HepG2 (cell line): ENCODE data around the gene NEAT1. TPM values are rescaled to one million over a fixed set of nuclear protein-coding genes. Genes with fewer than 3 reads are reported as not detected.

Experiments used
- BCL6 ChIP-seq: IDR thresholded peaks from 2 replicates; pipeline ENCODE4 v1.6.1; 2016; ENCODE audit warnings: missing genetic modification reagents, missing compliant biosample characterization
- FIP1L1 ChIP-seq: fragments of 200-400 bp; formaldehyde crosslinking; IDR thresholded peaks from 2 replicates; pipeline ENCODE4 v1.6.1; 2018; ENCODE audit warnings: low read depth, mild to moderate bottlenecking, low read length, moderate library complexity, borderline replicate concordance; ENCODE audit not compliant: insufficient read depth
- HCFC1 ChIP-seq: fragments of 150-350 bp; IDR thresholded peaks from 2 replicates; pipeline ENCODE4 v1.6.1; 2014; ENCODE audit warnings: low read depth, low read length
- MAFG ChIP-seq: sonication (generic); formaldehyde crosslinking; IDR thresholded peaks from 2 replicates; pipeline ENCODE4 v1.5.1; 2020; ENCODE audit warnings: mild to moderate bottlenecking, missing genetic modification reagents
- PAX8 ChIP-seq: sonication (generic); formaldehyde crosslinking; IDR thresholded peaks from 2 replicates; pipeline ENCODE4 v1.8.0; 2022; ENCODE audit warnings: mild to moderate bottlenecking, missing genetic modification reagents, borderline replicate concordance
- RBFOX2 ChIP-seq: fragments of 200-400 bp; formaldehyde crosslinking; IDR thresholded peaks from 2 replicates; pipeline ENCODE4 v1.6.1; 2017; ENCODE audit warnings: low read depth, mild to moderate bottlenecking, low read length
- REXO4 ChIP-seq: sonication (generic); formaldehyde crosslinking; IDR thresholded peaks from 2 replicates; pipeline ENCODE4 v1.8.0; 2022; ENCODE audit warnings: missing genetic modification reagents, mild to moderate bottlenecking, borderline replicate concordance
- SP5 ChIP-seq: IDR thresholded peaks from 2 replicates; pipeline ENCODE4 v1.6.1; 2016; ENCODE audit warnings: low read depth, borderline replicate concordance
- TGIF2 ChIP-seq: IDR thresholded peaks from 2 replicates; pipeline ENCODE4 v1.6.1; 2016; ENCODE audit warnings: control low read depth, missing compliant biosample characterization
- ZBTB7B ChIP-seq: sonication (generic); formaldehyde crosslinking; IDR thresholded peaks from 2 replicates; pipeline ENCODE4 v1.4.0; 2020; ENCODE audit warnings: missing genetic modification reagents
- ZNF501 ChIP-seq: sonication (generic); formaldehyde crosslinking; IDR thresholded peaks from 2 replicates; pipeline ENCODE4 v1.5.1; 2020; ENCODE audit warnings: mild to moderate bottlenecking, moderate library complexity, missing genetic modification reagents
- ZSCAN31 ChIP-seq: sonication (generic); formaldehyde crosslinking; IDR thresholded peaks from 2 replicates; pipeline ENCODE4 v1.5.0; 2020; ENCODE audit warnings: low read depth, mild to moderate bottlenecking, missing genetic modification reagents
- polyA plus RNA-seq, 8 experiments: library from polyadenylated mRNA; depleted of rRNA in 3 of 8; stranded (reverse) in 7 of 8; unstranded in 1 of 8; fragments of >200 nt; fragmentation: Illumina TruSeq in 4 of 8; extraction: Trizol in 4 of 8; gene quantifications; 2 replicates each; pipeline versions ENCODE4 v1.2.1 to v1.2.3, GENCODE V29; 2011 to 2016; ENCODE audit warnings: low read depth in 4 of 8, missing spikeins in 1 of 8, mixed read lengths in 1 of 8; ENCODE audit not compliant: insufficient read depth in 1 of 8
- total RNA-seq, 5 experiments: library from RNA; depleted of rRNA; stranded (reverse); fragments of >200 nt; fragmentation: Illumina TruSeq; extraction: Trizol; gene quantifications; 2 replicates each; pipeline ENCODE4 v1.2.3, GENCODE V29; 2016; ENCODE audit warnings: low read depth in 1 of 5
- TF ChIP-seq, protein P1 (sequence below): sonication (generic); formaldehyde crosslinking; IDR thresholded peaks from 2 replicates; pipeline ENCODE4 v1.8.0; 2022; ENCODE audit warnings: missing genetic modification reagents, mild to moderate bottlenecking, borderline replicate concordance
- TF ChIP-seq, protein P2 (sequence below): sonication (generic); formaldehyde crosslinking; IDR thresholded peaks from 2 replicates; pipeline ENCODE4; 2020; ENCODE audit warnings: missing genetic modification reagents, mild to moderate bottlenecking, borderline replicate concordance
- TF ChIP-seq, protein P3 (sequence below): sonication (generic); formaldehyde crosslinking; IDR thresholded peaks from 2 replicates; pipeline ENCODE4 v1.9.0; 2022; ENCODE audit warnings: low read depth, missing genetic modification reagents
- TF ChIP-seq, protein P4 (sequence below): sonication (generic); formaldehyde crosslinking; IDR thresholded peaks from 2 replicates; pipeline ENCODE4 v1.8.0; 2022; ENCODE audit warnings: missing genetic modification reagents, low read depth, mild to moderate bottlenecking, borderline replicate concordance
- TF ChIP-seq, protein P5 (sequence below): sonication (generic); formaldehyde crosslinking; IDR thresholded peaks from 2 replicates; pipeline ENCODE4 v1.5.0; 2020; ENCODE audit warnings: mild to moderate bottlenecking, missing genetic modification reagents, moderate library complexity
- TF ChIP-seq, protein P6 (sequence below): sonication (generic); formaldehyde crosslinking; IDR thresholded peaks from 2 replicates; pipeline ENCODE4 v1.4.0; 2020; ENCODE audit warnings: missing genetic modification reagents, borderline replicate concordance

Gene NEAT1
- total and polyA plus RNA-seq, 2 of the 13 experiments (the other 11 are each of a cell fraction or from before 2014, with no cell fraction given) = 20.5 to 41.2 TPM

DNA sequence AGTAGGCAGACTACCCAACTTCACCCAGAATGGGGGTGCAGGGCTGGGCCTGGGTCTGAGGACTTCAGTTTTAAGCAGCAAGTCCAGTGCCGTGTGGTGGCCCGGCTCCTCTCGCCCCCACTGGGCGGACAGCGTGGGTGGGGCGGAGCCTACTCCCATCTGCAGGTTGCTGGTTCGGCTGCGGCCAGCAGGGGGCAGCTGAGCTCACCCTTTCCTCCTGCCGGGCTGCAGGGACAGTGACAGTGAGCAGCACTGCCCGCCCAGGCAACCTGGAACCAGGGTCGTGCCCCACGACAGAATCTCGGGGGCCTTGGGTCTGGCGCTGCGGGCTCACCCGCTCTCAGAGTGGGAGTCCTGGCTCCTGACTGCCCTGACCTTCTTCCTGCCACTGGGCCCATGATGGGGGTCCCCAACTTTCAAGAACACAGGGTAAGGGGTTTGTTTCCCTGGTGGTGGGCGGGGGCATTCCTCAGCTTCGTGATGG is 6.2 kb upstream of the NEAT1 start (continued):
- TF ChIP-seq REXO4 = no peak
- TF ChIP-seq, protein P1, sequence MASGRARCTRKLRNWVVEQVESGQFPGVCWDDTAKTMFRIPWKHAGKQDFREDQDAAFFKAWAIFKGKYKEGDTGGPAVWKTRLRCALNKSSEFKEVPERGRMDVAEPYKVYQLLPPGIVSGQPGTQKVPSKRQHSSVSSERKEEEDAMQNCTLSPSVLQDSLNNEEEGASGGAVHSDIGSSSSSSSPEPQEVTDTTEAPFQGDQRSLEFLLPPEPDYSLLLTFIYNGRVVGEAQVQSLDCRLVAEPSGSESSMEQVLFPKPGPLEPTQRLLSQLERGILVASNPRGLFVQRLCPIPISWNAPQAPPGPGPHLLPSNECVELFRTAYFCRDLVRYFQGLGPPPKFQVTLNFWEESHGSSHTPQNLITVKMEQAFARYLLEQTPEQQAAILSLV (CRISPR knock-in tag) = peak; percentile 50; the same call in 1 of the 2 replicates
- TF ChIP-seq FIP1L1 = peak; percentile 78; the same call in 1 of the 2 replicates
- TF ChIP-seq, protein P2, sequence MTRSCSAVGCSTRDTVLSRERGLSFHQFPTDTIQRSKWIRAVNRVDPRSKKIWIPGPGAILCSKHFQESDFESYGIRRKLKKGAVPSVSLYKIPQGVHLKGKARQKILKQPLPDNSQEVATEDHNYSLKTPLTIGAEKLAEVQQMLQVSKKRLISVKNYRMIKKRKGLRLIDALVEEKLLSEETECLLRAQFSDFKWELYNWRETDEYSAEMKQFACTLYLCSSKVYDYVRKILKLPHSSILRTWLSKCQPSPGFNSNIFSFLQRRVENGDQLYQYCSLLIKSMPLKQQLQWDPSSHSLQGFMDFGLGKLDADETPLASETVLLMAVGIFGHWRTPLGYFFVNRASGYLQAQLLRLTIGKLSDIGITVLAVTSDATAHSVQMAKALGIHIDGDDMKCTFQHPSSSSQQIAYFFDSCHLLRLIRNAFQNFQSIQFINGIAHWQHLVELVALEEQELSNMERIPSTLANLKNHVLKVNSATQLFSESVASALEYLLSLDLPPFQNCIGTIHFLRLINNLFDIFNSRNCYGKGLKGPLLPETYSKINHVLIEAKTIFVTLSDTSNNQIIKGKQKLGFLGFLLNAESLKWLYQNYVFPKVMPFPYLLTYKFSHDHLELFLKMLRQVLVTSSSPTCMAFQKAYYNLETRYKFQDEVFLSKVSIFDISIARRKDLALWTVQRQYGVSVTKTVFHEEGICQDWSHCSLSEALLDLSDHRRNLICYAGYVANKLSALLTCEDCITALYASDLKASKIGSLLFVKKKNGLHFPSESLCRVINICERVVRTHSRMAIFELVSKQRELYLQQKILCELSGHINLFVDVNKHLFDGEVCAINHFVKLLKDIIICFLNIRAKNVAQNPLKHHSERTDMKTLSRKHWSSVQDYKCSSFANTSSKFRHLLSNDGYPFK (CRISPR knock-in tag) = 0 out of 2 replicates have a peak, but pooled peaks have one; percentile 29
- TF ChIP-seq, protein P3, sequence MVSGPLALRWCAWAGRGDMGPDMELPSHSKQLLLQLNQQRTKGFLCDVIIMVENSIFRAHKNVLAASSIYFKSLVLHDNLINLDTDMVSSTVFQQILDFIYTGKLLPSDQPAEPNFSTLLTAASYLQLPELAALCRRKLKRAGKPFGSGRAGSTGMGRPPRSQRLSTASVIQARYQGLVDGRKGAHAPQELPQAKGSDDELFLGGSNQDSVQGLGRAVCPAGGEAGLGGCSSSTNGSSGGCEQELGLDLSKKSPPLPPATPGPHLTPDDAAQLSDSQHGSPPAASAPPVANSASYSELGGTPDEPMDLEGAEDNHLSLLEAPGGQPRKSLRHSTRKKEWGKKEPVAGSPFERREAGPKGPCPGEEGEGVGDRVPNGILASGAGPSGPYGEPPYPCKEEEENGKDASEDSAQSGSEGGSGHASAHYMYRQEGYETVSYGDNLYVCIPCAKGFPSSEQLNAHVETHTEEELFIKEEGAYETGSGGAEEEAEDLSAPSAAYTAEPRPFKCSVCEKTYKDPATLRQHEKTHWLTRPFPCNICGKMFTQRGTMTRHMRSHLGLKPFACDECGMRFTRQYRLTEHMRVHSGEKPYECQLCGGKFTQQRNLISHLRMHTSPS (CRISPR knock-in tag) = peak; percentile 68; the same call in 1 of the 2 replicates
- peak; percentile 26; the same call in 1 of the 2 replicates for TF ChIP-seq BCL6 (CRISPR knock-in tag)
- TF ChIP-seq, protein P4, sequence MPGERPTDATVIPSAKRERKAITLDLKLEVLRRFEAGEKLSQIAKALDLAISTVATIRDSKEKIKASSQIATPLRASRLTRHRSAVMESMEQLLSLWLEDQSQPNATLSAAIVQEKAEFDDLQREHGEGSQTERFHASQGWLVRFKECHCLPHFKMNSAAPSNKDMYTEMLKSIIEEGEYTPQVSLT (CRISPR knock-in tag) = no peak
- peak; percentile 57; the same call in 1 of the 2 replicates for TF ChIP-seq ZNF501 (CRISPR knock-in tag)
- peak; percentile 58; the same call in 1 of the 2 replicates for TF ChIP-seq ZBTB7B (CRISPR knock-in tag)
- peak; percentile 66 for TF ChIP-seq RBFOX2
- no peak for TF ChIP-seq MAFG (CRISPR knock-in tag)
- no peak for TF ChIP-seq HCFC1
- TF ChIP-seq PAX8 = no peak
- TF ChIP-seq TGIF2 (CRISPR knock-in tag) = peak; percentile 82; the same call in 1 of the 2 replicates
- 0 out of 2 replicates have a peak, but pooled peaks have one; percentile 29 for TF ChIP-seq ZSCAN31 (CRISPR knock-in tag)
- TF ChIP-seq, protein P5, sequence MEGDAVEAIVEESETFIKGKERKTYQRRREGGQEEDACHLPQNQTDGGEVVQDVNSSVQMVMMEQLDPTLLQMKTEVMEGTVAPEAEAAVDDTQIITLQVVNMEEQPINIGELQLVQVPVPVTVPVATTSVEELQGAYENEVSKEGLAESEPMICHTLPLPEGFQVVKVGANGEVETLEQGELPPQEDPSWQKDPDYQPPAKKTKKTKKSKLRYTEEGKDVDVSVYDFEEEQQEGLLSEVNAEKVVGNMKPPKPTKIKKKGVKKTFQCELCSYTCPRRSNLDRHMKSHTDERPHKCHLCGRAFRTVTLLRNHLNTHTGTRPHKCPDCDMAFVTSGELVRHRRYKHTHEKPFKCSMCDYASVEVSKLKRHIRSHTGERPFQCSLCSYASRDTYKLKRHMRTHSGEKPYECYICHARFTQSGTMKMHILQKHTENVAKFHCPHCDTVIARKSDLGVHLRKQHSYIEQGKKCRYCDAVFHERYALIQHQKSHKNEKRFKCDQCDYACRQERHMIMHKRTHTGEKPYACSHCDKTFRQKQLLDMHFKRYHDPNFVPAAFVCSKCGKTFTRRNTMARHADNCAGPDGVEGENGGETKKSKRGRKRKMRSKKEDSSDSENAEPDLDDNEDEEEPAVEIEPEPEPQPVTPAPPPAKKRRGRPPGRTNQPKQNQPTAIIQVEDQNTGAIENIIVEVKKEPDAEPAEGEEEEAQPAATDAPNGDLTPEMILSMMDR (CRISPR knock-in tag) = peak; percentile 99
- peak; percentile 56; the same call in 1 of the 2 replicates for TF ChIP-seq SP5 (CRISPR knock-in tag)
- TF ChIP-seq, protein P6, sequence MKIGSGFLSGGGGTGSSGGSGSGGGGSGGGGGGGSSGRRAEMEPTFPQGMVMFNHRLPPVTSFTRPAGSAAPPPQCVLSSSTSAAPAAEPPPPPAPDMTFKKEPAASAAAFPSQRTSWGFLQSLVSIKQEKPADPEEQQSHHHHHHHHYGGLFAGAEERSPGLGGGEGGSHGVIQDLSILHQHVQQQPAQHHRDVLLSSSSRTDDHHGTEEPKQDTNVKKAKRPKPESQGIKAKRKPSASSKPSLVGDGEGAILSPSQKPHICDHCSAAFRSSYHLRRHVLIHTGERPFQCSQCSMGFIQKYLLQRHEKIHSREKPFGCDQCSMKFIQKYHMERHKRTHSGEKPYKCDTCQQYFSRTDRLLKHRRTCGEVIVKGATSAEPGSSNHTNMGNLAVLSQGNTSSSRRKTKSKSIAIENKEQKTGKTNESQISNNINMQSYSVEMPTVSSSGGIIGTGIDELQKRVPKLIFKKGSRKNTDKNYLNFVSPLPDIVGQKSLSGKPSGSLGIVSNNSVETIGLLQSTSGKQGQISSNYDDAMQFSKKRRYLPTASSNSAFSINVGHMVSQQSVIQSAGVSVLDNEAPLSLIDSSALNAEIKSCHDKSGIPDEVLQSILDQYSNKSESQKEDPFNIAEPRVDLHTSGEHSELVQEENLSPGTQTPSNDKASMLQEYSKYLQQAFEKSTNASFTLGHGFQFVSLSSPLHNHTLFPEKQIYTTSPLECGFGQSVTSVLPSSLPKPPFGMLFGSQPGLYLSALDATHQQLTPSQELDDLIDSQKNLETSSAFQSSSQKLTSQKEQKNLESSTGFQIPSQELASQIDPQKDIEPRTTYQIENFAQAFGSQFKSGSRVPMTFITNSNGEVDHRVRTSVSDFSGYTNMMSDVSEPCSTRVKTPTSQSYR (CRISPR knock-in tag) = peak; percentile 23; the same call in 1 of the 2 replicates
